H1 (cell line): ENCODE results near the gene CHD1L. TPM values are rescaled to one million over a fixed set of nuclear protein-coding genes. Genes with fewer than 3 reads are reported as not detected.

Experiments
- CTCF ChIA-PET: fragments of 300-600 bp; sonication (Branson Sonifier 250); formaldehyde crosslinking; loops from one replicate; lab custom pipeline; 2021; ENCODE audit not compliant: partially characterized antibody; lab: Charles Lee
- POLR2A ChIA-PET: fragments of 300-600 bp; sonication (Branson Sonifier 250); formaldehyde crosslinking; loops from one replicate; lab custom pipeline; 2021; ENCODE audit warnings: inconsistent platforms; ENCODE audit not compliant: partially characterized antibody; lab: Charles Lee
- DNase-seq, 2 experiments: peaks; one replicate each; pipeline versions ENCODE4 v3.0.0 to v3.0.0-alpha.2; 2010 to 2022; ENCODE audit warnings: low spot score in 2 of 2, low read depth in 1 of 2, mixed read lengths in 1 of 2
- FAIRE-seq: peaks from 2 replicates; lab custom pipeline; 2011; peaks lifted over from hg19 to GRCh38; lab: Jason Lieb, UNC
- H2AFZ ChIP-seq: 2 replicates; pipeline ENCODE4 v1.8.1; 2012; ENCODE audit warnings: low read length, inconsistent platforms
- H2AK5ac ChIP-seq: 2 replicates; pipeline ENCODE4 v1.6.1; 2013; ENCODE audit warnings: low read depth, low read length
- H2BK120ac ChIP-seq: replicated peaks from 2 replicates; pipeline ENCODE3; 2013; ENCODE audit warnings: low read depth, low read length, inconsistent platforms
- H2BK12ac ChIP-seq: 2 replicates; pipeline ENCODE4 v1.6.1; 2013; ENCODE audit warnings: low read depth, low read length
- H2BK15ac ChIP-seq: 2 replicates; pipeline ENCODE4 v1.6.1; 2013; ENCODE audit warnings: low read length
- H2BK20ac ChIP-seq: 2 replicates; pipeline ENCODE4 v1.6.1; 2013; ENCODE audit warnings: low read length
- H2BK5ac ChIP-seq: 2 replicates; pipeline ENCODE4 v1.6.1; 2013; ENCODE audit warnings: low read depth, low read length
- H3K14ac ChIP-seq: 2 replicates; pipeline ENCODE4 v1.6.1; 2013; ENCODE audit warnings: inconsistent platforms; ENCODE audit not compliant: insufficient read length
- H3K18ac ChIP-seq: 2 replicates; pipeline ENCODE4 v1.6.1; 2013; ENCODE audit warnings: low read length; ENCODE audit errors: extremely low read depth
- H3K23ac ChIP-seq: 2 replicates; pipeline ENCODE4 v1.6.1; 2013; ENCODE audit warnings: inconsistent platforms; ENCODE audit not compliant: insufficient read length
- H3K23me2 ChIP-seq: 2 replicates; pipeline ENCODE4 v1.6.1; 2013; ENCODE audit warnings: low read depth, low read length
- H3K27ac ChIP-seq: 2 replicates; pipeline ENCODE4 v1.6.1; 2011; ENCODE audit warnings: low read depth, low read length, inconsistent platforms
- H3K27me3 ChIP-seq, 4 experiments: replicated peaks in 1 of 4; 1 replicate in 1 of 4; 2 replicates in 3 of 4; pipeline versions ENCODE4 v1.6.1 to v1.8.1; 2011 to 2013; ENCODE audit warnings: low read length in 3 of 4, mild to moderate bottlenecking in 3 of 4, inconsistent platforms in 2 of 4, mixed read lengths in 2 of 4, moderate library complexity in 1 of 4; ENCODE audit not compliant: control insufficient read depth in 3 of 4, insufficient read depth in 3 of 4; ENCODE audit errors: extremely low read depth in 1 of 4
- H3K36me3 ChIP-seq, 4 experiments: 2 replicates each; pipeline versions ENCODE4 v1.6.1 to v1.8.1; 2011 to 2013; ENCODE audit warnings: mild to moderate bottlenecking in 4 of 4, low read length in 3 of 4, moderate library complexity in 2 of 4, control low read depth in 1 of 4, inconsistent platforms in 1 of 4; ENCODE audit not compliant: insufficient read depth in 4 of 4, control insufficient read depth in 2 of 4
- H3K4ac ChIP-seq: replicated peaks from 2 replicates; pipeline ENCODE3; 2013; ENCODE audit warnings: low read length, low read depth, mixed read lengths, inconsistent platforms; ENCODE audit not compliant: insufficient read length
- H3K4me1 ChIP-seq, 4 experiments: replicated peaks in 1 of 4; 1 replicate in 1 of 4; 2 replicates in 3 of 4; pipeline versions ENCODE4 v1.6.1 to v1.8.1; 2011 to 2013; ENCODE audit warnings: low read length in 3 of 4, inconsistent platforms in 2 of 4, mixed read lengths in 1 of 4; ENCODE audit not compliant: insufficient read depth in 4 of 4, control insufficient read depth in 3 of 4
- H3K4me2 ChIP-seq, 2 experiments: 2 replicates each; pipeline versions ENCODE4 v1.6.1 to v1.8.1; 2011 to 2013; ENCODE audit warnings: low read depth in 2 of 2, low read length in 2 of 2, control low read depth in 1 of 2, inconsistent platforms in 1 of 2, mild to moderate bottlenecking in 1 of 2; ENCODE audit not compliant: insufficient read depth in 1 of 2
- H3K4me3 ChIP-seq, 4 experiments: fragments of 200-600, 300-600 bp in 1 of 4; sonication (generic), shearing (Covaris generic), sonication (Bioruptor Twin) in 1 of 4; 2 replicates each; pipeline versions ENCODE4 v1.5.1 to v1.8.1; 2011 to 2016; ENCODE audit warnings: low read length in 4 of 4, low read depth in 3 of 4, control low read depth in 2 of 4, inconsistent platforms in 2 of 4, mild to moderate bottlenecking in 2 of 4, mixed read lengths in 1 of 4, moderate library complexity in 1 of 4; ENCODE audit not compliant: insufficient read depth in 2 of 4; ENCODE audit errors: extremely low read depth in 1 of 4
- H3K56ac ChIP-seq: replicated peaks from 2 replicates; pipeline ENCODE3; 2013; ENCODE audit warnings: low read depth, mild to moderate bottlenecking, mixed read lengths, low read length, inconsistent platforms; ENCODE audit not compliant: insufficient read length
- H3K79me1 ChIP-seq: 2 replicates; pipeline ENCODE4 v1.6.1; 2013; ENCODE audit warnings: low read depth, low read length, control low read depth
- H3K79me2 ChIP-seq, 2 experiments: 2 replicates each; pipeline versions ENCODE4 v1.6.1 to v1.8.1; 2012 to 2013; ENCODE audit warnings: low read length in 2 of 2, mild to moderate bottlenecking in 2 of 2, inconsistent platforms in 1 of 2; ENCODE audit not compliant: insufficient read depth in 2 of 2, control insufficient read depth in 1 of 2
- H3K9ac ChIP-seq, 4 experiments: replicated peaks in 1 of 4; 1 replicate in 1 of 4; 2 replicates in 3 of 4; pipeline versions ENCODE4 v1.6.1 to v1.8.1; 2011 to 2013; ENCODE audit warnings: low read depth in 3 of 4, low read length in 3 of 4, control low read depth in 2 of 4, mild to moderate bottlenecking in 2 of 4, moderate library complexity in 2 of 4, inconsistent platforms in 1 of 4; ENCODE audit errors: extremely low read depth in 1 of 4
- H3K9me3 ChIP-seq, 2 experiments: 2 replicates each; pipeline versions ENCODE4 v1.6.1 to v1.8.1; 2012 to 2013; ENCODE audit warnings: mild to moderate bottlenecking in 2 of 2, moderate library complexity in 2 of 2, control low read depth in 1 of 2, inconsistent platforms in 1 of 2, low read depth in 1 of 2, low read length in 1 of 2, mixed read lengths in 1 of 2; ENCODE audit not compliant: insufficient read depth in 2 of 2
- H4K20me1 ChIP-seq, 2 experiments: replicated peaks in 1 of 2; 2 replicates each; pipeline versions ENCODE3 to v1.8.1; 2011 to 2013; ENCODE audit warnings: inconsistent platforms in 2 of 2, low read length in 2 of 2, mild to moderate bottlenecking in 1 of 2; ENCODE audit not compliant: insufficient read depth in 2 of 2, control insufficient read depth in 1 of 2
- H4K5ac ChIP-seq: 2 replicates; pipeline ENCODE4 v1.6.1; 2013; ENCODE audit warnings: low read length, low read depth, mixed read lengths, inconsistent platforms; ENCODE audit not compliant: insufficient read length
- H4K8ac ChIP-seq: 2 replicates; pipeline ENCODE4 v1.8.0; 2013; ENCODE audit warnings: mild to moderate bottlenecking, moderate library complexity, low read length, inconsistent platforms; ENCODE audit not compliant: insufficient read depth; ENCODE audit errors: extremely low read depth
- H4K91ac ChIP-seq: replicated peaks from 2 replicates; pipeline ENCODE3; 2013; ENCODE audit warnings: low read length, mixed read lengths, inconsistent platforms; ENCODE audit not compliant: insufficient read length
- CHD1 ChIP-seq: IDR thresholded peaks from 2 replicates; pipeline ENCODE4 v1.6.1; 2012; ENCODE audit warnings: low read depth, low read length, improper control_type of control experiment
- SUZ12 ChIP-seq: fragments of 200-600 bp; sonication (generic); IDR thresholded peaks from 2 replicates; pipeline ENCODE4 v1.6.1; 2012; ENCODE audit warnings: mild to moderate bottlenecking, inconsistent platforms, low read length, moderate library complexity, mixed read lengths
- WGBS, 2 experiments: shearing (Covaris generic) in 1 of 2; methylation state at CpG; one replicate each; pipeline versions ENCODE4 v1.1.6 to v1.1.7; 2013 to 2015; ENCODE audit warnings: low lambda C conversion rate in 2 of 2, mixed read lengths in 2 of 2, inconsistent platforms in 1 of 2, low coverage in 1 of 2, missing lambda C conversion rate in 1 of 2; ENCODE audit not compliant: insufficient replicate concordance in 2 of 2, insufficient coverage in 1 of 2, insufficient read length in 1 of 2; ENCODE audit errors: extremely low coverage in 1 of 2, missing lambda C conversion rate in 1 of 2; 5-methylcytosine and 5-hydroxymethylcytosine counted together
- polyA plus RNA-seq, 7 experiments: library from polyadenylated mRNA; depleted of rRNA in 3 of 7; stranded (reverse) in 5 of 7; unstranded in 2 of 7; fragments of >200 nt in 5 of 7; fragments of 200-250 nt in 2 of 7; gene quantifications; 1 replicate in 5 of 7; 2 replicates in 1 of 7; 4 replicates in 1 of 7; pipeline versions ENCODE4 v1.2.1 to v1.2.3, GENCODE V29; 2011 to 2013; ENCODE audit warnings: missing spikeins in 2 of 7, mixed read lengths in 2 of 7
- total RNA-seq: library from RNA; stranded (reverse); fragmentation: NEBNext Ultra II Directional; extraction: Animal tissue kit (Norgen Biotek cat#: 25700); gene quantifications from 2 replicates; pipeline ENCODE4 v1.2.1, GENCODE V29; 2021

Gene CHD1L
- total and polyA plus RNA-seq, 2 of the 8 experiments (the other 6 are each of a cell fraction or from before 2014, with no cell fraction given) = 20.2 to 51.2 TPM

DNA sequence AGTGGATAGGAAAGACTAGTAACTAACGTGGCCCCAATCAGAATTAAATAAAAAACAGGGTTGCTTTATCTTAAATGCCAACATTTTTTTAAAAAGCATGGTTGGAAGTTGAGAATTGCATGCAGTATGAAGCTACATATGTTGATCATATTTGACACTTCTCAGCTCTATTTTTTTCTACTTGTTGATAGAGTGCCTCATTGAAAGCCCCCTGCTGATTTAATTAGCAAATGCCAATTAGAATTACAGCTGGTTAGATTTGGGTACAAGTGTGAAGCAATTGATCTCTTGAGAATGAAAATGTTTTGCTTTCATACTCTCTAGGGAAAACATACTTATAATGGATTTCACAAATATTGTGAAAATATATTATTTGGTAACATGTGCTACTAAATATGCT lies 40.5 kb downstream of the CHD1L start:
- Histone ChIP-seq H2AK5ac (no peak overlapping the region), H2BK15ac (no peak overlapping the region), H2BK120ac (no peak overlapping the region), H4K8ac (no peak overlapping the region), H3K23ac (no peak overlapping the region), H3K9ac (no peak overlapping the region), H2BK20ac (no peak overlapping the region), H3K9me3 (no peaks in the 10 kb centered on the region), H4K20me1 (peaks cover 0 to 2% of the 10 kb centered on the region in 2 experiments), H3K79me2 (no peaks in the 10 kb centered on the region), H3K23me2 (no peaks in the 10 kb centered on the region), H2AFZ (no peak overlapping the region), H3K79me1 (no peaks in the 10 kb centered on the region), H3K27ac (no peak overlapping the region), H3K4me3 (no peak overlapping the region), H3K14ac (no peak overlapping the region), H2BK5ac (no peak overlapping the region), H3K27me3 (no peaks in the 10 kb centered on the region), H3K4ac (no peak overlapping the region), H3K56ac (no peak overlapping the region), H2BK12ac (no peak overlapping the region), H4K5ac (no peak overlapping the region), H3K4me2 (no peak overlapping the region), H3K36me3 (peaks cover 5 to 61% (median 44%) of the 10 kb centered on the region in 4 experiments), H4K91ac (no peak overlapping the region), H3K18ac (no peak overlapping the region), H3K4me1 (no peaks in the 10 kb centered on the region)
- ChIA-PET CTCF (interaction anchor here (1.0 to 1.5 kb wide), 2 partner anchors 9 to 94 kb away, joined by 3 read pairs; no protein-coding TSS in a partner anchor), POLR2A (no interaction called here)
- DNase-seq = no peak
- TF ChIP-seq SUZ12 = no peak
- no peak for TF ChIP-seq CHD1
- no peak for FAIRE-seq
- 75% methylated on average over 1 of the region's 1 CpG; no CpG with 5 or more reads in 1 of the 2 experiments for WGBS, 2 experiments
